IPS-15b (cell line): ENCODE data around the gene FBXL14.

Experiments used
- H3K27me3 ChIP-seq: one replicate; pipeline ENCODE4 v1.6.1; 2013; ENCODE audit warnings: low read length; ENCODE audit not compliant: control insufficient read depth, insufficient read depth
- H3K36me3 ChIP-seq: one replicate; pipeline ENCODE4 v1.6.1; 2013; ENCODE audit warnings: low read length; ENCODE audit not compliant: control insufficient read depth, insufficient read depth
- H3K4me1 ChIP-seq: one replicate; pipeline ENCODE4 v1.6.1; 2013; ENCODE audit warnings: mild to moderate bottlenecking, low read length; ENCODE audit not compliant: control insufficient read depth, insufficient read depth
- H3K4me3 ChIP-seq: one replicate; pipeline ENCODE4 v1.5.1; 2013; ENCODE audit warnings: low read depth, low read length
- H3K9ac ChIP-seq: one replicate; pipeline ENCODE4 v1.6.1; 2013; ENCODE audit warnings: low read depth, mild to moderate bottlenecking, low read length
- H3K9me3 ChIP-seq: one replicate; pipeline ENCODE4 v1.6.1; 2013; ENCODE audit warnings: mild to moderate bottlenecking, low read length; ENCODE audit not compliant: control insufficient read depth, insufficient read depth

Gene FBXL14

GRCh38 chr12:1633459-1633858 lies 39.1 kb upstream of the FBXL14 start:
- no peaks in the 10 kb centered on the region for H3K9me3 ChIP-seq
- no peak overlapping the region for H3K9ac ChIP-seq
- H3K36me3 ChIP-seq: no peaks in the 10 kb centered on the region
- peaks cover 66% of the 10 kb centered on the region for H3K27me3 ChIP-seq
- no peak overlapping the region for H3K4me3 ChIP-seq
- peaks cover 8% of the 10 kb centered on the region for H3K4me1 ChIP-seq

- no peaks in the 10 kb centered on the region for H3K9me3 ChIP-seq
- no peak overlapping the region for H3K9ac ChIP-seq
- no peak overlapping the region for H3K4me3 ChIP-seq
- H3K4me1 ChIP-seq: peaks cover 8% of the 10 kb centered on the region
- H3K27me3 ChIP-seq: peaks cover 73% of the 10 kb centered on the region
- H3K36me3 ChIP-seq: no peaks in the 10 kb centered on the region
Measured at GRCh38 chr12:1632702-1633101, 38.3 kb upstream of the FBXL14 start.

- peak overlapping the region; percentile 54 for H3K4me3 ChIP-seq
- H3K9me3 ChIP-seq: no peaks in the 10 kb centered on the region
- H3K9ac ChIP-seq: no peak overlapping the region
- H3K36me3 ChIP-seq: no peaks in the 10 kb centered on the region
- H3K4me1 ChIP-seq: peaks cover 8% of the 10 kb centered on the region
- H3K27me3 ChIP-seq: peaks cover 84% of the 10 kb centered on the region
Measured at GRCh38 chr12:1630827-1631591, 36.6 kb upstream of the FBXL14 start.

GRCh38 chr12:1630133-1630826 lies 35.9 kb upstream of the FBXL14 start:
- Histone ChIP-seq H3K9me3 (no peaks in the 10 kb centered on the region), H3K4me1 (peaks cover 8% of the 10 kb centered on the region), H3K9ac (no peak overlapping the region), H3K36me3 (no peaks in the 10 kb centered on the region), H3K27me3 (peaks cover 80% of the 10 kb centered on the region), H3K4me3 (peak overlapping the region; percentile 54)

- H3K36me3 ChIP-seq: no peaks in the 10 kb centered on the region
- H3K4me3 ChIP-seq: peak overlapping the region; percentile 54
- no peaks in the 10 kb centered on the region for H3K9me3 ChIP-seq
- H3K9ac ChIP-seq: no peak overlapping the region
- peaks cover 10% of the 10 kb centered on the region for H3K4me1 ChIP-seq
- H3K27me3 ChIP-seq: peaks cover 74% of the 10 kb centered on the region
Measured at GRCh38 chr12:1629338-1630132, 35.2 kb upstream of the FBXL14 start.

- no peaks in the 10 kb centered on the region for H3K36me3 ChIP-seq
- H3K9ac ChIP-seq: no peak within 1 kb of the TSS
- H3K27me3 ChIP-seq: peaks cover 67% of the 10 kb centered on the region
- no peaks in the 10 kb centered on the region for H3K9me3 ChIP-seq
- peaks cover 10% of the 10 kb centered on the region for H3K4me1 ChIP-seq
- H3K4me3 ChIP-seq: peak within 1 kb of the TSS; percentile 54
Measured at GRCh38 chr12:1628666-1629337, 34.4 kb upstream of the FBXL14 start, which contains the start of gene WNT5B. TSS of gene WNT5B (plus strand) at chr12:1629231. CDS start at chr12:1631355, 2,124 bp downstream.

- H3K36me3 ChIP-seq: no peaks in the 10 kb centered on the region
- no peak overlapping the region for H3K9ac ChIP-seq
- H3K4me1 ChIP-seq: peaks cover 2% of the 10 kb centered on the region
- H3K9me3 ChIP-seq: no peaks in the 10 kb centered on the region
- peaks cover 8% of the 10 kb centered on the region for H3K27me3 ChIP-seq
- H3K4me3 ChIP-seq: no peak overlapping the region
Measured at GRCh38 chr12:1622406-1622805, 28.0 kb upstream of the FBXL14 start.

- no peaks in the 10 kb centered on the region for H3K9me3 ChIP-seq
- no peak overlapping the region for H3K4me3 ChIP-seq
- H3K27me3 ChIP-seq: peaks cover 15% of the 10 kb centered on the region
- H3K36me3 ChIP-seq: no peaks in the 10 kb centered on the region
- no peak overlapping the region for H3K9ac ChIP-seq
- H3K4me1 ChIP-seq: peaks cover 2% of the 10 kb centered on the region
Measured at GRCh38 chr12:1620092-1620491, 25.7 kb upstream of the FBXL14 start.

GRCh38 chr12:1619587-1619986 lies 25.2 kb upstream of the FBXL14 start:
- Histone ChIP-seq H3K9ac (no peak overlapping the region), H3K27me3 (peaks cover 15% of the 10 kb centered on the region), H3K9me3 (no peaks in the 10 kb centered on the region), H3K4me3 (no peak overlapping the region), H3K4me1 (no peaks in the 10 kb centered on the region), H3K36me3 (no peaks in the 10 kb centered on the region)

GRCh38 chr12:1619159-1619558 lies 24.8 kb upstream of the FBXL14 start:
- Histone ChIP-seq H3K27me3 (peaks cover 15% of the 10 kb centered on the region), H3K36me3 (no peaks in the 10 kb centered on the region), H3K9ac (no peak overlapping the region), H3K4me3 (no peak overlapping the region), H3K9me3 (no peaks in the 10 kb centered on the region), H3K4me1 (no peaks in the 10 kb centered on the region)

GRCh38 chr12:1618489-1618888 lies 24.1 kb upstream of the FBXL14 start:
- H3K27me3 ChIP-seq: peaks cover 15% of the 10 kb centered on the region
- no peaks in the 10 kb centered on the region for H3K4me1 ChIP-seq
- no peaks in the 10 kb centered on the region for H3K9me3 ChIP-seq
- no peak overlapping the region for H3K4me3 ChIP-seq
- H3K36me3 ChIP-seq: no peaks in the 10 kb centered on the region
- no peak overlapping the region for H3K9ac ChIP-seq
